Endothelial cell (in vitro differentiated cells): ENCODE results near the gene RCOR2. TPM values are rescaled to one million over a fixed set of nuclear protein-coding genes. Genes with fewer than 3 reads are reported as not detected.

Experiments
- DNase-seq: peaks from one replicate; pipeline ENCODE4 v3.0.0; 2021; ENCODE audit warnings: low spot score
- H3K27ac Mint-ChIP-seq: one replicate; pipeline ENCODE4 v1.8.0; 2021; ENCODE audit warnings: mixed read lengths, inconsistent platforms; ENCODE audit not compliant: unreplicated experiment
- H3K27me3 Mint-ChIP-seq: one replicate; pipeline ENCODE4 v1.8.0; 2021; ENCODE audit warnings: mild to moderate bottlenecking, moderate library complexity, mixed read lengths, inconsistent platforms; ENCODE audit not compliant: unreplicated experiment
- H3K36me3 Mint-ChIP-seq: one replicate; pipeline ENCODE4 v1.8.0; 2021; ENCODE audit warnings: mild to moderate bottlenecking, low read depth, mixed read lengths, inconsistent platforms; ENCODE audit not compliant: unreplicated experiment
- H3K4me1 Mint-ChIP-seq: one replicate; pipeline ENCODE4 v1.8.0; 2021; ENCODE audit warnings: mild to moderate bottlenecking, mixed read lengths, inconsistent platforms; ENCODE audit not compliant: unreplicated experiment
- H3K4me3 Mint-ChIP-seq: one replicate; pipeline ENCODE4 v1.8.0; 2021; ENCODE audit warnings: mild to moderate bottlenecking, mixed read lengths, inconsistent platforms; ENCODE audit not compliant: unreplicated experiment
- H3K9me3 Mint-ChIP-seq: one replicate; pipeline ENCODE4 v1.8.0; 2021; ENCODE audit warnings: mixed read lengths, inconsistent platforms; ENCODE audit not compliant: unreplicated experiment
- total RNA-seq: library from RNA; stranded (reverse); fragmentation: NEBNext Ultra II Directional; extraction: Animal tissue kit (Norgen Biotek cat#: 25700); gene quantifications from one replicate; pipeline ENCODE4 v1.2.1, GENCODE V29; 2021; ENCODE audit not compliant: unreplicated experiment
- TF ChIP-seq, protein P1 (sequence below): fragments of 200-600 bp; sonication (generic); IDR thresholded peaks from one replicate; pipeline ENCODE4 v1.5.0; 2021; ENCODE audit warnings: antibody characterized with exemption; ENCODE audit not compliant: unreplicated experiment

Gene RCOR2
- total RNA-seq, 1 donor from 2014 or later: 9.3 TPM

DNA sequence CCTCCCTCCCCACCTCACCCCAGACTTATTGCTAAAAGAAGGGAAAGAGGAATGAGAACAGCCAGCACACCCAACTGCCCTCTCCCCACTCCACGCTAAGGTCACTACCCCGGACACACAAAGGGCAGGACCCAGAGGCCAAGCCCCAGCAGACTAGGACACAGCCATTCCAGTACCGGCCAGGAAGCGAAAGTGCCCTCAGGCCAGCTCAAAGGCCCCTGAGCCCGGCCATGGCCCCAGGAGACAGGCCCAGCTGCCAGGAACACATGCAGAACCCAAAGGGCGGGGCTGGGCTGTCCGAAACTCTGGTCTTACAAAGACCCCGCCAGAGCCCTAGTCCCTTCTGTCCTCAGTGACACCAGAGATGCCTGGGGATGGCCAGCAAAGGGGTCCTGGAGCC lies 5.5 kb downstream of the RCOR2 start:
- H3K4me1 Mint-ChIP-seq: peaks cover 7% of the 10 kb centered on the region

DNA sequence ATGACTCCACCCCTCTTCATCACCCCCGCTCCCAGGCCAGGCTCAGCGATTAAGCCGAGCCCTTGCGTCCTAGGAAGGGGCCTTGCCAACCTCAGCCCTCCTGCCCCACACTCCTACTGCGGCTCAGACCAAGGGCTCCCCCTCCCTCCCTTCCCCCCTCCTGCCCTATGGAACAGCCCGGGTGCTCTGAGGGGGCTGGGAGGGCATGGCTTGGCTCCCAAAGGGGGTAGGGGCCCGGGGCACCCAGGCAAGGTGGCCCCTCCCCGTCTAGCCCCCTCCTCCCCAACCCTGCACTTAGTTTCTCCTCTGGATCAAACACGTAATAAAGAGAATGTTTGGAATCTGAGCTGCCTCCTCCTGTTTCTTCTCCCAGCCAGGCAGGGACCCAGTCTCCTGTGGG lies 6.3 kb downstream of the RCOR2 start:
- no peak overlapping the region for H3K4me3 Mint-ChIP-seq
- H3K4me1 Mint-ChIP-seq: peaks cover 7% of the 10 kb centered on the region
- H3K36me3 Mint-ChIP-seq: peaks cover 5% of the 10 kb centered on the region
- no peaks in the 10 kb centered on the region for H3K9me3 Mint-ChIP-seq
- TF ChIP-seq, protein P1, sequence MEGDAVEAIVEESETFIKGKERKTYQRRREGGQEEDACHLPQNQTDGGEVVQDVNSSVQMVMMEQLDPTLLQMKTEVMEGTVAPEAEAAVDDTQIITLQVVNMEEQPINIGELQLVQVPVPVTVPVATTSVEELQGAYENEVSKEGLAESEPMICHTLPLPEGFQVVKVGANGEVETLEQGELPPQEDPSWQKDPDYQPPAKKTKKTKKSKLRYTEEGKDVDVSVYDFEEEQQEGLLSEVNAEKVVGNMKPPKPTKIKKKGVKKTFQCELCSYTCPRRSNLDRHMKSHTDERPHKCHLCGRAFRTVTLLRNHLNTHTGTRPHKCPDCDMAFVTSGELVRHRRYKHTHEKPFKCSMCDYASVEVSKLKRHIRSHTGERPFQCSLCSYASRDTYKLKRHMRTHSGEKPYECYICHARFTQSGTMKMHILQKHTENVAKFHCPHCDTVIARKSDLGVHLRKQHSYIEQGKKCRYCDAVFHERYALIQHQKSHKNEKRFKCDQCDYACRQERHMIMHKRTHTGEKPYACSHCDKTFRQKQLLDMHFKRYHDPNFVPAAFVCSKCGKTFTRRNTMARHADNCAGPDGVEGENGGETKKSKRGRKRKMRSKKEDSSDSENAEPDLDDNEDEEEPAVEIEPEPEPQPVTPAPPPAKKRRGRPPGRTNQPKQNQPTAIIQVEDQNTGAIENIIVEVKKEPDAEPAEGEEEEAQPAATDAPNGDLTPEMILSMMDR: no peak
- DNase-seq: no peak
- H3K27ac Mint-ChIP-seq: no peak overlapping the region
- peaks cover 10% of the 10 kb centered on the region for H3K27me3 Mint-ChIP-seq

More for the DNA sequence above, 5.5 kb downstream of the RCOR2 start:
- no peak for DNase-seq
- no peaks in the 10 kb centered on the region for H3K9me3 Mint-ChIP-seq
- TF ChIP-seq, protein P1: no peak
- no peak overlapping the region for H3K4me3 Mint-ChIP-seq
- peaks cover 10% of the 10 kb centered on the region for H3K27me3 Mint-ChIP-seq
- H3K36me3 Mint-ChIP-seq: no peaks in the 10 kb centered on the region
- H3K27ac Mint-ChIP-seq: no peak overlapping the region

DNA sequence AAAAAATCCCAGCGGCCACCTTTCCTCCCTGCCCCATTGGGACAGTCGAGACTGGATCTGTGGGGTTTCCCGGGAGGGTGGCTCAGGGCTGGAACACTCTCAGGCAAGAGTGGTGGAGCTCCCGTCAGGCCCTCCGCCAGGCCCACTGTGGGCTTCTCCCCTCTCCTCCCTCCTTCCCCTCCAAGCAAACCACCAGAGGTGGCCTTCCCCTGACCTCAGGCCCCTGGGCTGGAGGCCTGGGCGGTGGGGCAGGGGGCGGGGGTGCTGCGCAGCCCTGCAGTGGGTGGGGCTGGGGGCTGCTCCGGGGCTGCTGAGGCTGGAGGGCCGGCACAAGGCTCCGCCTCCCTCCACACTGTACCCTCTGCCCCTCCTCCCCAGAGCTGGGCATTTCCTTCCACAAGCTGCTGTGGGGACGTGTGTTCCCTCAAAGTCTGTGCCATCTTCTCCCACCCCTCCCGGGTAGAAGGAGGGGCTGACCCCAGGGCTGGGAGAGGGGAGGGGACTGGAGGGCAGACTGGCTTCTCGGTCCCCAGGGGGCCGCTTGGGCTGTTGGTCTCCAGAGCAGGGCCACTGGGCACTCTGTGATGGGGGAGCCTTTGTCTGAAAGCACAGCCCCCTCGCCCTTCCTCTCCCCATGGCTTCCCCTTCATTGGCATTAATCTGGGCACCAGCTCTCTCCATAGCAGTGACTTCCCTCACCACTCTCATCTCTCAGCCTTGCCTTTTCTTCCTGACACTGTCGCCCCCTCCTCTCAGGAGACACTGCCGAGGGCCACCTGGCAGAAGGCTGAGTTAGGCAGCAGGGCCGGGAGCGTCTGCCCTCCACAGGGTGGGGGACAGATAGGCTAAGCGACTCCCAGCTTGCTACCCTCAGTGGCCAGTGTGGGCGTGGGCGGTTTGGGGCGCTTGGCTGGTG lies 7.1 kb downstream of the RCOR2 start:
- Mint-ChIP-seq H3K36me3 (peaks cover 11% of the 10 kb centered on the region), H3K27me3 (peaks cover 8% of the 10 kb centered on the region), H3K4me1 (peaks cover 7% of the 10 kb centered on the region), H3K27ac (no peak overlapping the region), H3K4me3 (no peak overlapping the region), H3K9me3 (no peaks in the 10 kb centered on the region)
- TF ChIP-seq, protein P1: no peak
- DNase-seq: no peak

DNA sequence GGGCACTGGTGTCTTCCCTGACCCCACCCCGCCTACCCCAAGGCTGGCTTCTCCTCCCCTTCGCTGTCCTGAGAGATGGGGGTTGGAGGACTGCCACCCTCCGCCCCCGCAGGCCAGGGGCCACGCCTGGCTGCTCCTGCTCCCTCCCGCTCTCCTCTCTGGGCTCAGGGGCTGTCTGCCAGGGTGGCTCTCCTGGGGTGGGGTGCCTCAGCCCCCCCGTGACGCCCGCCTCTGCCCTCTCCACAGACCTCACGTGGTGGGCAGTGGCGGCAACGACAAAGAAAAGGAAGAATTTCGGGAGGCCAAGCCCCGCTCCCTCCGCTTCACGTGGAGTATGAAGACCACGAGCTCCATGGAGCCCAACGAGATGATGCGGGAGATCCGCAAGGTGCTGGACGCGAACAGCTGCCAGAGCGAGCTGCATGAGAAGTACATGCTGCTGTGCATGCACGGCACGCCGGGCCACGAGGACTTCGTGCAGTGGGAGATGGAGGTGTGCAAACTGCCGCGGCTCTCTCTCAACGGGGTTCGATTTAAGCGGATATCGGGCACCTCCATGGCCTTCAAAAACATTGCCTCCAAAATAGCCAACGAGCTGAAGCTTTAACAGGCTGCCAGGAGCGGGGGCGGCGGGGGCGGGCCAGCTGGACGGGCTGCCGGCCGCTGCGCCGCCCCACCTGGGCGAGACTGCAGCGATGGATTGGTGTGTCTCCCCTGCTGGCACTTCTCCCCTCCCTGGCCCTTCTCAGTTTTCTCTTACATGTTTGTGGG lies 8.1 kb downstream of the RCOR2 start:
- H3K9me3 Mint-ChIP-seq: no peaks in the 10 kb centered on the region
- H3K4me1 Mint-ChIP-seq: peaks cover 7% of the 10 kb centered on the region
- no peak for DNase-seq
- no peak overlapping the region for H3K4me3 Mint-ChIP-seq
- peaks cover 8% of the 10 kb centered on the region for H3K27me3 Mint-ChIP-seq
- TF ChIP-seq, protein P1: no peak
- H3K36me3 Mint-ChIP-seq: peaks cover 11% of the 10 kb centered on the region
- H3K27ac Mint-ChIP-seq: peak overlapping the region; percentile 24
